ENCODE measurements around the gene BCL2L14.
A peak's percentile ranks its signal among the peaks of the same experiment; 100 is the strongest.

BCL2L14 gene

DNA sequence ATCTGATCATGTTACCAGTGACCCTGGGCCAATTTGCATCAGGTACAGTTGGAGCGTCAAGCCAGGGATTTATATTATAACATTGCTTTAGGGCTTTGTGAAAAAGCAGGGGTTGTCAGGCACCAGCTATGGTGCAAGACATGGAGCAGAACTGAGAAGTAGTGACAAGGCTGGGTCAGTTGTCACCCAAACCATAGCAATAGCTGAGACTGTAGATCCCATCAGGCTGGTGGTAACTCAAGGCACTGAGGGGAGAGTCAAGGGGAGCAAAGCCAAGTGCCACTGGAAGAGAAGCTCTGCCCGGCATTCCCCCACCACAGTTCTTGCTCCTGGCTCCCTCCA, 16.9 kb downstream of the BCL2L14 start:
- TF ChIP-seq MAX (IDR thresholded peaks at IDR 0.05) (no peak), TEAD4 (IDR thresholded peaks at IDR 0.05) (no peak), USF1 (IDR thresholded peaks at IDR 0.05) (no peak), TCF12 (IDR thresholded peaks at IDR 0.05; ENCODE audit: low read depth) (no peak), NFIC (IDR thresholded peaks at IDR 0.05) (no peak), CREB1 (IDR thresholded peaks at IDR 0.05; ENCODE audit: low read depth) (no peak), TAF1 (IDR thresholded peaks at IDR 0.05; ENCODE audit: low read depth) (no peak), EP300 (IDR thresholded peaks at IDR 0.05; ENCODE audit: borderline replicate concordance) (no peak), EGR1 (IDR thresholded peaks at IDR 0.05) (no peak), ZBTB7A (IDR thresholded peaks at IDR 0.05; ENCODE audit: low read depth) (no peak)
- TF ChIP-seq, protein P1, sequence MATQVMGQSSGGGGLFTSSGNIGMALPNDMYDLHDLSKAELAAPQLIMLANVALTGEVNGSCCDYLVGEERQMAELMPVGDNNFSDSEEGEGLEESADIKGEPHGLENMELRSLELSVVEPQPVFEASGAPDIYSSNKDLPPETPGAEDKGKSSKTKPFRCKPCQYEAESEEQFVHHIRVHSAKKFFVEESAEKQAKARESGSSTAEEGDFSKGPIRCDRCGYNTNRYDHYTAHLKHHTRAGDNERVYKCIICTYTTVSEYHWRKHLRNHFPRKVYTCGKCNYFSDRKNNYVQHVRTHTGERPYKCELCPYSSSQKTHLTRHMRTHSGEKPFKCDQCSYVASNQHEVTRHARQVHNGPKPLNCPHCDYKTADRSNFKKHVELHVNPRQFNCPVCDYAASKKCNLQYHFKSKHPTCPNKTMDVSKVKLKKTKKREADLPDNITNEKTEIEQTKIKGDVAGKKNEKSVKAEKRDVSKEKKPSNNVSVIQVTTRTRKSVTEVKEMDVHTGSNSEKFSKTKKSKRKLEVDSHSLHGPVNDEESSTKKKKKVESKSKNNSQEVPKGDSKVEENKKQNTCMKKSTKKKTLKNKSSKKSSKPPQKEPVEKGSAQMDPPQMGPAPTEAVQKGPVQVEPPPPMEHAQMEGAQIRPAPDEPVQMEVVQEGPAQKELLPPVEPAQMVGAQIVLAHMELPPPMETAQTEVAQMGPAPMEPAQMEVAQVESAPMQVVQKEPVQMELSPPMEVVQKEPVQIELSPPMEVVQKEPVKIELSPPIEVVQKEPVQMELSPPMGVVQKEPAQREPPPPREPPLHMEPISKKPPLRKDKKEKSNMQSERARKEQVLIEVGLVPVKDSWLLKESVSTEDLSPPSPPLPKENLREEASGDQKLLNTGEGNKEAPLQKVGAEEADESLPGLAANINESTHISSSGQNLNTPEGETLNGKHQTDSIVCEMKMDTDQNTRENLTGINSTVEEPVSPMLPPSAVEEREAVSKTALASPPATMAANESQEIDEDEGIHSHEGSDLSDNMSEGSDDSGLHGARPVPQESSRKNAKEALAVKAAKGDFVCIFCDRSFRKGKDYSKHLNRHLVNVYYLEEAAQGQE (IDR thresholded peaks at IDR 0.05; ENCODE audit: low read depth), result no peak

DNA sequence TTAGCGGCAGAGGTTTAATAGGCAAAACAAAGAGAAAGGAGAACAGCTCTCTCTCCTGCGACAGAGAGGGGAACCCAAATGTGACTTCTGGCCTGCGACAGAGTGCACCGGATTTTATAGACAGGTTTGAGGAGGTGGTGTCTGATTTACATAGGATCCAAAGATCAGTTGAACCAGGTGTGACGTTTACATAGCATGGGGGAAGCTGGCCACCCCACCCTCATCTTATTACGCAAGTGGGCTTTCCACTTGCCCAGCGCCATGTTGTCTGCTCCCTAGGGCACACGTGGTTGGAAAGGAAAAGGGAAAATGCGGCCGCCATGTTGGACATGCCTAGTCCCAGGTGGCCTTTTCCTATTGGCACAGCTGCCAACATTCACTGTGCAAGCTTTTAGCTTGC, 17.4 kb downstream of the BCL2L14 start:
- TF ChIP-seq RAD21 (IDR thresholded peaks at IDR 0.05; ENCODE audit: low read depth) (no peak), CREB1 (IDR thresholded peaks at IDR 0.05; ENCODE audit: low read depth) (no peak), TAF1 (IDR thresholded peaks at IDR 0.05; ENCODE audit: low read depth) (no peak), EP300 (IDR thresholded peaks at IDR 0.05; ENCODE audit: borderline replicate concordance) (no peak)

DNA sequence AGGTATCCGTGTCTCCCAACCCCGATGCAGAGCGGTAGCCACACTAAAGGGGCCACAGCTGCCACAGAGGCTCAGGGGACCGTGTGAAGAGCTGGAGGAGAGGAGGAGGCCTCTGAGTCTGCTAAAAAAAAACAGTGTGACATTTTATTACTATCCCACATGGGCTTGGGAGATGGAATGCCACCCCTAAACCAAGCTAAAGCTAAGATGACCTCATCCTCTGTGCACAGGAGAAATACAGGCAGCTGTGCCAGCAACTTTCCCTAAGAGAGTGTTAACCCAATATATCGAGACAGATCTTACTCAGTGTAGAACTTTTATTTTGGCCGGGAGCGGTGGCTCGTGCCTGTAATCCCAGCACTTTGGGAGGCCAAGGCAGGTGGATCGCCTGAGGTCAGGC, 18.0 kb downstream of the BCL2L14 start:
- TF ChIP-seq CEBPB (IDR thresholded peaks at IDR 0.05) (no peak), EGR1 (IDR thresholded peaks at IDR 0.05) (no peak), EP300 (IDR thresholded peaks at IDR 0.05; ENCODE audit: borderline replicate concordance) (no peak), TEAD4 (IDR thresholded peaks at IDR 0.05) (no peak), FOXM1 (IDR thresholded peaks at IDR 0.05; ENCODE audit: borderline replicate concordance, low read depth) (no peak), TAF1 (IDR thresholded peaks at IDR 0.05; ENCODE audit: low read depth) (no peak), YY1 (IDR thresholded peaks at IDR 0.05; ENCODE audit: low read depth) (no peak), ZBTB7A (IDR thresholded peaks at IDR 0.05; ENCODE audit: low read depth) (no peak), TCF12 (IDR thresholded peaks at IDR 0.05; ENCODE audit: low read depth) (no peak), NFIC (IDR thresholded peaks at IDR 0.05) (no peak), RAD21 (IDR thresholded peaks at IDR 0.05; ENCODE audit: low read depth) (no peak), MAX (IDR thresholded peaks at IDR 0.05) (no peak), USF1 (IDR thresholded peaks at IDR 0.05) (no peak), CREB1 (IDR thresholded peaks at IDR 0.05; ENCODE audit: low read depth) (no peak)
- TF ChIP-seq, protein P1 (IDR thresholded peaks at IDR 0.05; ENCODE audit: low read depth), result no peak

GRCh38 chr12:12091071-12091470, 20.3 kb downstream of the BCL2L14 start:
- TF ChIP-seq EP300 (IDR thresholded peaks at IDR 0.05; ENCODE audit: borderline replicate concordance) (no peak), FOXM1 (IDR thresholded peaks at IDR 0.05; ENCODE audit: borderline replicate concordance, low read depth) (no peak), TEAD4 (IDR thresholded peaks at IDR 0.05) (no peak), MAX (IDR thresholded peaks at IDR 0.05) (no peak)

GRCh38 chr12:12091977-12092663, 21.4 kb downstream of the BCL2L14 start:
- TF ChIP-seq TCF12 (IDR thresholded peaks at IDR 0.05; ENCODE audit: low read depth) (no peak), TEAD4 (IDR thresholded peaks at IDR 0.05) (0 out of 2 replicates have a peak, but pooled peaks have one; percentile 11), FOXM1 (IDR thresholded peaks at IDR 0.05; ENCODE audit: borderline replicate concordance, low read depth) (no peak), MAX (IDR thresholded peaks at IDR 0.05) (peak; percentile 64; the same call in 1 of the 2 replicates), CEBPB (IDR thresholded peaks at IDR 0.05) (no peak), NFIC (IDR thresholded peaks at IDR 0.05) (peak; percentile 41), RAD21 (IDR thresholded peaks at IDR 0.05; ENCODE audit: low read depth) (no peak)

- no peak for TF ChIP-seq USF1 (IDR thresholded peaks at IDR 0.05)
- TF ChIP-seq RAD21 (IDR thresholded peaks at IDR 0.05; ENCODE audit: low read depth), result no peak
- no peak for TF ChIP-seq TAF1 (IDR thresholded peaks at IDR 0.05; ENCODE audit: low read depth)
- TF ChIP-seq TEAD4 (IDR thresholded peaks at IDR 0.05), result no peak
- no peak for TF ChIP-seq NFIC (IDR thresholded peaks at IDR 0.05)
Measured at GRCh38 chr12:12094481-12094880, 23.7 kb downstream of the BCL2L14 start.

Data from Ishikawa (cell line).